ENCODE measurements around the gene GPC1.
A peak's percentile ranks its signal among the peaks of the same experiment; 100 is the strongest.

GPC1 gene

DNA sequence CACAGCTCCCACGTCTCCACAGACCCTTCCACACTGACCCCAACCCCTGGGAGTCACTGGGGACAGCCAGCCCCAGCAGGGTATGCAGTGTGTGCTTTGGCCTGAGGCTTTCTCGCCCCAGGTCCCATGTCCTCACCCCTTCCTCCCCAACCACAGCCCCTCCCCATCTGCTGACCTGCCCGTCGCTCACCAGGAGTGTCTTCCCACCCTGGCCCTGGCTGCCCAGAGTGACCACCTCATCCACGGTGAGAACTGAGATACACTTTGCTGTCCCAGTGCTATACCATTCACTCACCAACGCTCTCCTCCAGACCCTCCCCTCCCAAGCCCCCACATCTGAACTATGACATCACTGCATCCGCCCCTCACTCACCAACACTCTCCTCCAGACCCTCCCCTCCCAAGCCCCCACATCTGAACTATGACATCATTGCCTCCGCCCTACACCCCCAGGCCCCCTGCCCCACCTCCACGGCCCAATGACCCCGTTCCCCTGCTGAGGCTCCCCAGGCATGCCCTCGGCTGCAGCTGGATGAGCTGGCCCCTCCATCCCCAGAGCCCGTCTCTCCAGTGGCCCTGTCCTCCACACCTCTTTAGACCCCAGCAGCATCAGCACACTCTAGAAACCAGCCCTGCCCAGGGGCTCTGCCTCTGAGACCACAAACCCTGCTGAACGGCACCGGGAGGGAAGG lies 67.1 kb downstream of the GPC1 start:
- no peak for DNase-seq

DNA sequence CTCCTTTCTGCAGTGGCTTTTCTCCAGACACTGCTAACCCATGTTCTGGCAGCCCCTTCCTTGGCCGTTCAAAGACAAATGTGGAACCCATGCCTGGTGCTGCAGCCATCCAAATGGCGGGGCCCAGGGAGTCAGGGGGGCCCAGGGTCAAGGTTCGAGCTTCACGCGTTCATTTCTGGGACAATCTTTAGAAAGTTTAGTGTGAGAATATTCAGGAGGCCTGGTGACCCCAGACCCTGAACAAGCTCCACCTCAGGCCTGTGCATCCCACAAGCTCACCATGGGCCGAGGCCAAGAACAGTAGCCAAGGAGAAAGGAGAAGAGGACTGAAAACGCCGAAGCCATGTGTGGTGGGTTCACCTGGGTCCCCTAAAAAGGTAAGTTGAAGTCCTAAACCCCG lies 67.9 kb downstream of the GPC1 start:
- no peak for DNase-seq

DNA sequence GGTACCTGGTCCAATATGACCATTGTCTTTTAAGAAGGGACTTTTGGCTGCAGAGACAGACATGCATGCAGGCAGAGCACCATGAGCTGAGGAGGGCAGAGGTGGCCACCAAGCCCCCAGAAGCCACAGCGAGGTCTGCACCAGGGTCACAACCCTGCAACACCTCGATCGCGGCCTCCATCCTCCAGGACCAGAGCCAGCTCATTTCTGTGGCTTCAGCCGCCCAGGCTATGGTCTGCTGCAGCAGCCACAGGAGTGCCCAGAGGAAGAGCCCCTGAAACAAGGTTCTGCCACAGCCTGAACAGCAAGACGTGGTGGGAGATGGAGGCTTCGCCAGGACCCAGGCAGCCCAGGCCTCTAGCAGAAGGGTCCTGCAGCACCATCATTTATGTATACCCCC lies 68.4 kb downstream of the GPC1 start:
- no peak for DNase-seq

DNA sequence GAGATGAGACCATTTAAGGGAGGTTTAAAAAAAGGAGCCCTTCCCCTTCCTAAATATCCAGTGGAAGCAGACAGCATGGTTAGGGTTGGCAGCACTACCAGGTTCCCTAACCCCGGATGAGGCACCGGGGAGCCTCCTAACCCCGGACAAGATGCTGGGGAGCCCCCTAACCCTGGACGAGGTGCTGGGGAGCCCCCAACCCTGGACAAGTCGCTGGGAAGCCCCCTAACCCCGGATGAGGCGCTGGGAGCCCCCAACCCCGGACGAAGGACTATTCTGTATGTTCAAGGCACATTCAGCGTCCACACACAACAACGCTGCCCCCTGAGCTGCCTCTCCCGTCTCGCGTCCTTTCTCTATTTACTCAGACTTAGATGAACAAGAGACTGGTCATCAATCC lies 70.4 kb downstream of the GPC1 start:
- DNase-seq = no peak

DNA sequence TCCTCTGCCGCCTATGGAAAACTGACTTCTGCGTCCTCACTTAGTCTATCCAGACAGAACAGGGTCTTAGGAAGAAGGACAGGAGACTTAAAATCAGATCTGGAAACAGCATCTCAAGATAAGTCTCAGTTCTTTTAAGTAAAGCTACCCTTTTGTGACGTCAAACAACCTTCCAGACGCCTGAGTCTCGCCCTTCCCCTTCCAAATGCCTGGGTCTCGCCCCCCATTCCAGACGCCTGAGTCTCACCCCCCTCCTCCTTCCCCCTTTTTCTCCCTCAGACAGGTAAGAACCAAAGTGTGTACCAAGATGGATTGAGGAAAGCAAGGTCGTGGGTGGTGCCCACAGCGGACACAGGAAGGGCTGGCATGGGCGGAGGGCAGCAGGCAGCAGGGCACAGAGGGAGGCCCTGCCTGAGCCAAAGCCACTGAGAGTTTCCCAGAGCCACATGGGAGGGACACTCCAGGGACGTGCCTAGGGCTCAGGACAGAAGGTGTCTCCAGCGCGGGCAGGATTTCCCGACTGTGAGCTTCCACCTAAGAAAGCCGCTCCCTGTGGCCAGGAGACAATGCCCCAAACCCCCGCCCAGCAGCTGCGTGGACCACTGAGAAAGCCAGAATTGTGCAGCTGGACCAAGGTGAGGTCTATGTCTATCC lies 71.1 kb downstream of the GPC1 start:
- DNase-seq = no peak

DNA sequence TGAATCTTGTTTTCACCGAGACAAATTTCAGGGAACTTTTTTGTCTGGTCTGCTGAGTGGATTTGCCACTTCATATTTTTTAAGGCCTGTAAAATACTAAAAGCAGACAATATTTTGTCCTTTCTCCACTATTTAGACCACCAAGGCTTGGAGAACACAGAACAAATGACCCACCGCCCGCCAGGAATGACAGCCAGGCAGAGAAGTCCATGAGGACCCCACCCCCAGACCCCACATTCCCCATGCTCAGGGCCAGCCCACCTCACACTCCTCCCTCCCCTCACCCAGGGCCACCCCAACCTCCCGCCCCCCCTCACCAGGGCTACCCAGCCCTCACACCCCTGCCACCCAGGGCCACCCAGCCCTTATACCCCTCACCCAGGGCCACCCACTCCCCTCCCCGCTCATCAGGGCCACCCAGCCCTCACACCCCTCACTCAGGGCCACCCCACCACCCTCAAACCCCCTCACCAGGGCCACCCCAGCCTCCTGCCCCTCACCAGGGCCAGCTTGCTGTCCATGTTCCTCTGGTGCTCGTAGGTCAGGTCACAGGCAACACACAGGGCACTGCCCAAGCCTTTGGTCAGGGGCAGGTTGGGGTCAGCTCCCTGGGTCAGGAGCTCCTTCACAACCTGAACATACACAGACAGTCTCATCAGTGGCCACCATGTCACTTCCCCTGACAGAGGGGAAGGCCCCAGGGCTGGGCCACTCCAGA lies 71.8 kb downstream of the GPC1 start:
- DNase-seq = no peak

DNA sequence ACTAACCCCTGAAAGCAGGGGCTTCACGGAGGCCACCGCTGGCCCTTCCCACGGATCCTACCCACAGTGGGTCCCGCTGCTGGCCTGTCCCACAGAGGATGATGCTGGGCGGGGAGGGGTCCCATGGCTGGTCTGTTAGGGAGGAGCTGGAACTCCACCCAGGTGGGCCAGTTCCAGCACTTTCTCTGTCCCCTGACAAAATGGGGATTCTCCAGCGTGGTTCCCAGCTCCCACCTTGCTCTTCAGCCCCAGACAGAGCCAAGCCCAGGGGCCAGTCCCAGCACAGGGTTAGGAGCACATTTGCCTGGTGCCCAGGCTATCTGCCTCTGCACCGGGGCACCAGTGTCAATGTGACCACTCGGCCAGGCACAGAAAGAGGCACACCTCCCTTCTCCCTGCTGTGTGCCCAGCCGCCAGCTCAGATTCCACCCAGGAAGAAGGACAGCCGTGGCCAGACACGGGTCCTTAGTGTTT lies 72.4 kb downstream of the GPC1 start:
- no peak for DNase-seq

DNA sequence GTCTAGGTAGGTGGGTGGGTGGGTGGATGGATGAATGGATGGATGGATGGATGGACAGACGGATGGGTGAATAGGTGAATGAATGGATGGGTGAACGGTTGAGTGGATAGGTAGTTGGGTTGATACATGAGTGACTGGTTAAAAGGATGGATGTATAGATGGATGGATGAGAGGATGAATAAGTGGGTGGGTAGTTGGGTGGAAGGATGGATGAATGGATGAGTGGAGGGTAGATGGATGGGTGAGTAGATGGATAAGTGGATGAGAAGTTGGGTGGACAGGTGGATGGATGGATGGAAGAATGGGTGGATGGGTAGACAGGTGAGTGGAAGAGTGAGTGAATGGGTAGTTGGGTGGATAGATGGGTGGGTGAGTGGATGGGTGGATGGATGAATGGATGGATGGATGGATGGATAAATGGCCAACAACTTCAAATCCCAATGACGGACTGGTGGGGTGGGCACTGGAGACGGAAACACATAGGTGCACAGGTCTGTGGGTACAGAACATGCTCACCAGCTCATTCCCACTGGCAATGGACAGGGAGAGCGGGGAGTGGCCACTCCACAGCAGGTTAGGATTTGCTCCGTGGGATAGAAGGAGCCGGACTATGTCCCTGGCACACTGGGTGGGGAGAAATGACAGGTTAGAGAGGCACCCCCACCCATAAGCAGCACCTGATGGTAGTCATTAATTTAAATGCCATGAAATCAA lies 73.5 kb downstream of the GPC1 start:
- DNase-seq = no peak

DNA sequence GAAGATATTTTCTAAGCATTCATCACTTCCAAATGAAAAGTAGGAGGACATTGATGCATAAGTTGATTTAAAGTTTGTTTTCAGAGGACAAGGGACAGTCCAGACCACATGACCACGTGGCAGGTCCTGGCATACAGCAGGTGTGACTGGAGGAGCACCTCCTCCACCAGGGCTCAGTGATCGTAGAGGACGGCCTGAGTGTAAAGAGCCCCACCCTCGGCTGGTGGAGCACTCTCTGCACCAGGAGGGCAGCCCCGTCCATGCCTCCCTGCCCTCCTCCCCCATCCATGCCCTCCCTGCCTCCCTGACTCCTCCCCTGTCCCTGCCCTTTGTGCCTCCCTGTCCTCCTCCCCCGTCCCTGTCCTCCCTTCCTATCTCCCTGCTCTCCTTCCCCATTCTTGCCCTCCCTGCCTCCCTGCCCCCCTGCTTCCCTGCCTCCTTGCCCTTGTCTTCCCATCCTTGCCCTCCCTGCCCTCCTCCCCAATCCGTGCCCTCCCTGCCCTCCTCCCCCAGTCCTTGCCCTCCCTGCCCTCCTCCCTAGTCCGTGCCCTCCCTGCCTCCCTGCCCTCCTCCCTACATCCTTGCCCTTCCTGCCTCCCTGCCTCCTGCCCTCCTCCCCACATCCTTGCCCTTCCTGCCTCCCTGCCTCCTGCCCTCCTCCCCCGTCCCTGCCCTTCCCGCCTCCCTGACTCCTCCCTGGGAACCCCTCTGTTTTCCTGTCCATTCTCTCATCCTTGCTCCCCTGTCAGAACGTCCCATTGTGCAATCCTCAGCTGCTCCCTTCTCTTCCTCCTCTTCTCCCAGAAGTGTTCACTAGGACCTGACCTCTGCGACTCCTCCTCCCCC lies 74.4 kb downstream of the GPC1 start:
- DNase-seq = no peak

DNA sequence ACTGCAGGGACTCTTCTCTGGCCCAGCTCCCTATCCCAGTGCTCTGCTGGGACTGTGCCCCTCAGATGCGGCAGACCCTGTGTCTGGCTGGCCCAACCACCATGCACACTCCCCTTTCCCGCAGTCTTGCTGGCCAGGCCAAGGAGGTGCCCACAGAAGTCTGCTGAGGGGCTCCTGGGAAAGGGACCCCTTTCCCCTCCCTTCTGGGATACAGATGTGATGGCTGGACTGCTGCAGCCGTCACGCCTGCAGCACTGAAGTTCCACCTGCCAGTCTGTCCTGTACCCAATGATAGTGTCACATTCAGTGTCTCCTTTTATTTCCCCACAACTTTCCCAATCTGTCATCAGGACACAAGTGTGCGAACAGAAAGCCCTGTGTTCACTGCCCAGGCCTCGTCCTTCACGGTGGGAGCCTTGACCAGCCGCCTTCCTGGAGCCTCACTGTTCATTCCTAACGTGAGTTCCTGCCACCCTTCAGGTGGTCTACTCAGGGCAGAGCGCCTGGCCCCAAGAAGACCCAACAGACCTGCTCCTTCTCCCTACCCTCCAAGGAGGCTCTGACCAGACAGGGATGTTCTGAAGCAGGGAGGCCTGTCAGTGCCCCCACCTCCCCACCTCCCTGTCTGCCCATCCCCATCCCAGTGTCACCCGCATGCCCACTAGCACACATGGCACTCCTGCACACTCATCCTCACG lies 75.2 kb downstream of the GPC1 start:
- DNase-seq = no peak

DNA sequence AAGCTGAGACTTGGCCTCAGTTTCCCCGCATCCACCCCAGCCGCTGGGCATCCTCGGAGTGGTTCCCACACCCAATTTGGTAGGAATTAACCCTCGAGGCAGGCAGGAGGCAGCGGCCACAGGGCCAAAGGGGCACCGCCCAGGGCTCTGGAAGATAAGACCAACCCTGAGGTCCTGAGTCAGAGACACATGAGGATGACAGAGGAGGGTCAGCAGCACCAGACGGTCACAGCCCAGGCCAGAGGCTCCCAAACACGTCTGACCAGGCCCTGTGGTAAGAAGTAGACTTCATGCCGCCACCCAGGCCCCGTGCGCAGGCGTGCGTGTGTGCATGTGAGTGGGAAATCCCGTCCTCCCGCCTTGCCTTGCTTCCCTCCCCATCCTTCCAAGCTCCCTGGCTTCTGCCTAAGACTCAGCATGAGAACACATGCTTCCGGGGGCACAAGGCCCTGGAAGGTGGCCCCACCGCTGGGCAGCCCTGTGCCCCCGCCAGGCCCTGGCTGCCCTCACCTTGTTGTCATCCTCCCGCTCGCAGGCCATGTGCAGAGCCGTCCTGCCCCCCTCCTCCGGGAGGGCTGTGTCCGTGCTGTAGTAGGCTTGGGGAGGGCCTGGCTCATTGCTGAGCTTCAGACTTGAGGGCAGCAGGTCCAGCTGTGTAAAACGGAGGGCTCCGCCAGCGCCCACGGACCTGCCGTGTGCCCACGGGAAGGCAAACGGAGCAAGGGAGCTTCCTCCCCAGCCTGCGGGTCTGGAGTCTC lies 76.1 kb downstream of the GPC1 start:
- no peak for DNase-seq

DNA sequence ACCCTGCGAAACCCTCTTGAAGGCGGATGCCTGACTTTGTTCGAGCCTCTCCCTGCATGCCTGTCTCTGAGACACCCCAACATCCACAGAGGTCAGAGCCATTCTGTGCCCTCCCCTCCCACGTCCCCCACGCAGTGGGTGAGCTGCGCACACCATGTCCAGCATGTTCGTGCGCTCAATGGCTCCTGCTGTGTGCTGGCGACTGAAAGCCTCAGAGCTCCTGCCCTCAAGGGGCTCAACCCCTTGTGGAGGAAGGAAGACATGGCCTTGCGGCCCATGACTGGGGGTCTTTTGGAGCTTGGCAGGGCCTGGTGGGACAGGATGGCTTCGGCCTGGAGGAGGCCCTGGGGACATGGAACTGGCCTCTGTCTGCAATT lies 76.6 kb downstream of the GPC1 start:
- DNase-seq = no peak

DNA sequence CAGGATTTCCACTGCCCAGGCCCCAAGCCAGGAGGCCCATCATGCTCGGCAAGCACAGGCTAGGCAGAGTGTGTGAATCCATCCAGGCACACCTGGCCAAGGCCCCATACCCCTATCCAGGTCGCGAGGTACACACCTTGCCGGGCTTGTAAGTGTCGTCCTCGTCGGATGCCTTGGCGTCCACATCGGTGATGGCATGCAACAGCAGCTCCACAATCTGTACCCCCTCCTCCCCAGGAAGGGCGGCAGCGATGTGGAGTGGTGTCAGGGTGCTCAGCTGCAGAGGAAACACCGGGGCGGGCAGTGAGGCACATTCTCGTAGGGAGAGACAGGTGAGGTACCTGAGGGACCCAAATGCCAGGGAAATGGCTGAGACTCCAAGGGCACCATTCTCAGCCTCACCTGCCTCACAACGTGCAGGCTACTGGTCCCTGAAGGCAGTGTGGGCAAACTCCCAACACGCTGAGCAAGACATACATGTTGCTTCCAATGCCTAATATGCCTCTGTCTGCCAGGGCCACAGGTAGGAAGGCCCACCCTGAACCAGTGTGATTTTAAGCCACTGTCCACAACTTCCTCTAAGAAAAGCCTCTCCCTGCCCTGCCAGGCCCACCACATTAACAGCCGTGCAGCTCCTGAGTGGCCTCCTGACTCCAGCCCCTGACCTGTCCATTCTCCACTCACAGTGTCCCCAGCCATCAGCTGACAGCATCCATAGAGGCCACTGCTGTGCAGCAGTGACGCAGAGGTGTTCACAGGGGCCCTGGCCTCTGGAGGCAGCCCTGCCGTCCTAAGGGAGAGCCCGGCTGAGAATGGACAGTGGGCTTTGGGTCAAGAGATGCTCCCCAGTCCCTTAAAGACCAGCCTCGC lies 77.4 kb downstream of the GPC1 start:
- no peak for DNase-seq

DNA sequence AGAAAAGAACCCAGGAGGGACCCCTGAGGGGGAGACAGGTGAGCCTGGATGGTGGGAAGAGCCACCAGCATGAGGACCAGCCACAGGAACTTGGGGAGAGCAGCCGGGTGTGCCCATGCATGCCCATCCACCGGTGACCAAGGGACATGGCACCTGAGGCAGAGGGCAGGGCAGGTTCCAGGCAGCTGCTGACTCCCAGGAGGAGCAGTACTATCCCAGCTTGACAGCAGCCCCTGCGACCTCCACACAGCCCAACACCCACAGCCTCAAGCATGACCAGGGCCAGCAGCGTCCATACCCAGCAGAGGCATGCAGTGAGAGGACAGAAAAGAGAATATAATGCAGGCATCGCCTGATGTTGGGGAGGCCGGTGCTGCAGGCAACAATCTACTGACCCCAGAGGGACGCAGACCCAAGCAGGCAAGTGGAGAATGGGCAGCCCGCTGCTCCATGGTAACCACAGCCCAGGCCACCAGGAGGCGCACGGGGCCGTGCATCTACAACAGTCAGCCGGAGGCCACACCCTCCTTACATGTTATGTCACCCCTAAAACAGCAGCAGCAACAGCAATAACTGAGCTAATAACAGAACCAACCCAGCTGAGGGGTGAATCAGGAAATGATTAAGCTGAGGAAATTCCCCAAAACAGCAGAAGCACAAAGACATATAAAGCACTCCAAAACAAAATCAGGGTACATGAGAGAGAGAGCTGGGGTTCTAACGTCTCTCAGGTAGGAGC lies 78.3 kb downstream of the GPC1 start:
- DNase-seq = peak; percentile 84 to 86

DNA sequence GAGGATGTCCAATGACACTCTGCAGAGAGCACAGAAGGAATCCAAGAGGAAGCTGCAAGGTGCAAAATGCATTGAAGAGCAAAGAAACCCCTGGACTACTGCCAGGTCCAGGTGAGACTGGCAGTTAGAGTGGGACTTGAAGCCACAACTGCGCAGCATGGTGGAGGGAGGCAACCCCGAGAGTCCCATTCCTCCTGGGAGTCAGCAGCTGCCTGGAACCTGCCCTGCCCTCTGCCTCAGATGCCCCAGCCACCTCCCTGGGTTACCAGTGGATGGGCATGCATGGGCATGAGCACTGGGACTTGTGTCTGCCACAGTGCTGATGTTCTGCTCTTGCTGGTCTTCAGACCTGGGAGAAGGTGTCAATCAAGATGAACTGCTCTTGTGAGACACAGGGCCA lies 79.2 kb downstream of the GPC1 start:
- DNase-seq = no peak

DNA sequence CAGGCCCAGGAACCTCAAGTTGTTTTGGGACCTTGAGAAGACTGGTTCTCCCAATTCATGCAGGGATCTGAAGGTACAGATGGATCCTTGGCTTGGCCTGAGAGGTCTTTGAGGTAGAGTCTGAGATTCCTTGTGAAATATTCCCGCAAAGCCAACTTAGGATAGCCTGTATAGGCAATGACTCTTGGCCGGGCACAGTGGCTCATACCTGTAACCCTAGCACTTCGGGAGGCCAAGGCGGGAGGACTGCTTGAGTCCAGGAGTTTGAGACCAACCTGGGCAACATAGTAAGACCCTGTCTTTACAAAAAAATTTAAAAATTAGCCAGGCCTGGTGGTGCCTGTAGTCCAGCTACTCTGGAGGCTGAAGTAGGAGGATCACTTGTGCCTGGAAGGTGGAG lies 81.9 kb downstream of the GPC1 start:
- no peak for DNase-seq

Data from activated CD4-positive, alpha-beta T cell treated with anti-CD3 and anti-CD28 coated beads for 4 hours (primary cell).